T1000 (cell line): ENCODE results near the gene BMAL1.
"Not testable (repeated sequence)": the region's sequence is repeated elsewhere in the genome, so short reads cannot be mapped to it uniquely, and the experiment has no call there.

Experiments
- DNase-seq: peaks from one replicate; lab custom pipeline; 2025; ENCODE audit warnings: mixed read lengths; lab: John Stamatoyannopoulos, UW

The BMAL1 gene

DNA sequence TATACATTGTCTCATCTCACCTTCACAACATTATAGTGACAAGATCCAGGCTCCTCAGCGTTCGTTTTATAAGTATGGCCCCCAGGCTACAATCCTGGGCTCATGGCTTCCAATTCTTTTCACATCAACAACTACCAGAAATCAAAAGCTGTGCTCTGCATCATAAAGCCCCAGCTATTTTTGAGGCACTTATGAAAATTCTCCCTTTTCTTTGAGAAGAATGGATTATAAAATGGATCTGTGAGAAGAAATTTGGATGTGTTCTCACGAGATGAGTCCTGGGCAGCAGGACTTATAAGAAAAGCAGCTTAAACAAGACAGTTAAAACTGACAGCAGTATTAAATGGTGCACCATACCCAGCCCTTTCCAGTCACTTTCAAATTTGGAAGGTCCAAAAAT is 105.2 kb downstream of the BMAL1 start:
- DNase-seq, result no peak

- DNase-seq, result no peak
These were observed 107.5 kb downstream of the BMAL1 start for GRCh38 chr11:13384908-13385640.

GRCh38 chr11:13386567-13386966 is 109.0 kb downstream of the BMAL1 start:
- no peak for DNase-seq

- no peak for DNase-seq
These were observed 111.2 kb downstream of the BMAL1 start for GRCh38 chr11:13388741-13389140.

- no peak for DNase-seq
These were observed 113.6 kb downstream of the BMAL1 start for GRCh38 chr11:13391217-13391616.

- DNase-seq, result not testable (repeated sequence)
These were observed 120.7 kb downstream of the BMAL1 start for GRCh38 chr11:13398335-13398734.

GRCh38 chr11:13405220-13405619 is 127.6 kb downstream of the BMAL1 start:
- no peak for DNase-seq

GRCh38 chr11:13415201-13415600 is 137.6 kb downstream of the BMAL1 start:
- DNase-seq, result no peak

DNA sequence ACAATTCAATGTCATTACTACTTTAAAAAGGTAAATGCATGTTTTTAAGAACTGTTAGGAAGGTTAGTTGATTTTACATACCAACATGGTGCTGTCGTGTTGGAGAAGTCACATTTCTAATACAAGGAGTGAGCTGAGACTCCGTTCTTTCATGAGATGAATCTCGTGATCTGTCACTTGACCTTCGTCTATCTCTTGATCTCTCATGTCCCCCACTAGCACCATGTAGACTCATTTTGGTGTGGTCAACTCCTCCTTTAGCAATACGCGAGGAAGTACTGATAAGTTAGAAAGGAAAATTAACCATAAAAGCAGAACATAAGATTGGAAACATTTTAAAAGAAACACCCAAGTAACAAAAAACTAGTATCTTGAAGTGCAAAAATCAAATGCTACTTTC is 144.0 kb downstream of the BMAL1 start:
- DNase-seq, result no peak

GRCh38 chr11:13423372-13423771 is 145.8 kb downstream of the BMAL1 start:
- no peak for DNase-seq

GRCh38 chr11:13427440-13427839 is 149.8 kb downstream of the BMAL1 start:
- DNase-seq, result no peak

GRCh38 chr11:13429288-13429687 is 151.7 kb downstream of the BMAL1 start:
- DNase-seq, result no peak

- no peak for DNase-seq
These were observed 152.2 kb downstream of the BMAL1 start for GRCh38 chr11:13429836-13430235.

GRCh38 chr11:13433437-13433836 is 155.8 kb downstream of the BMAL1 start:
- DNase-seq, result no peak

- no peak for DNase-seq
These were observed 156.9 kb downstream of the BMAL1 start for GRCh38 chr11:13434247-13435205.

DNA sequence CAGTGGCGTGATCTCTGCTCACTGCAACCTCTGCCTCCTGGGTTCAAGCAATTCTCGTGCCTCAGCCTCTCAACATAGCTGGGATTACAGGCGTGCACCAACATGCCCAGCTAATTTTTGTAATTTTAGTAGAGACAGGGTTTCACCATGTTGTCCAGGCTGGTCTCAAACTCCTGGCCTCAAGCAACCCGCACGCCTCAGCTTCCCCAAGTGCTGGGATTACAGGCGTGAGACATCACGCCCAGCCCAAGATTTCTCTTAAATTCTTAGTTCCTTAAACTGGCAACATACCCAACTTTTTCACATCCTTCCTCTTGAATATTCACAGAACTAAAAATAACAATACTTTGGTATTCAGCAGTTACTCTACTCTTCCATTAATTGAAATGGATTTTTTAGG is 159.2 kb downstream of the BMAL1 start:
- DNase-seq, result not testable (repeated sequence)
